GM19023 (cell line): ENCODE measurements around the gene AK1.
"Not testable (repeated sequence)": the region's sequence is repeated elsewhere in the genome, so short reads cannot be mapped to it uniquely, and the experiment has no call there.

Experiments
- ATAC-seq: cut with Tn5 transposase; IDR thresholded peaks from one replicate; pipeline ENCODE4 v1.9.1; 2021; ENCODE audit warnings: mild to moderate bottlenecking, moderate library complexity; ENCODE audit not compliant: unreplicated experiment

The AK1 gene

DNA sequence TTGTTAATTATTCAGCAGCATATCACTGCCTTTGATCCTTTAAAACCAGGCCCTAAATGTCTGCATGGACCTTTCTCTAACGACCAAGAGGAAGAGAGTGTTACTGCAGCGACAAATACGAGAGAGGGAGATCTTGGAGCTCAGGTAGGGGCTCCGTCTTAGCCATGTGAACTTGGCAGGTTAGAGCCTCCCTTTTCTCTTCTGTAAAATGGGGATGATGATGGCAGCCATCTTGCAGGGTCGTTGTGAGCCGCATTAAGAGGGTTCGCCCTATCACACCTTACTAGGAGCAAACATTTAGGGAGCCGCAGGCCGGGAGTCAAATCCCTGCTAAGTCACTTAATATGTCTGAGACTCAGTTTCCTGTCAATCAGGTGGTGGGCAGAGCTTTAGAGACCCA lies 24.6 kb downstream of the AK1 start:
- no peak for ATAC-seq

DNA sequence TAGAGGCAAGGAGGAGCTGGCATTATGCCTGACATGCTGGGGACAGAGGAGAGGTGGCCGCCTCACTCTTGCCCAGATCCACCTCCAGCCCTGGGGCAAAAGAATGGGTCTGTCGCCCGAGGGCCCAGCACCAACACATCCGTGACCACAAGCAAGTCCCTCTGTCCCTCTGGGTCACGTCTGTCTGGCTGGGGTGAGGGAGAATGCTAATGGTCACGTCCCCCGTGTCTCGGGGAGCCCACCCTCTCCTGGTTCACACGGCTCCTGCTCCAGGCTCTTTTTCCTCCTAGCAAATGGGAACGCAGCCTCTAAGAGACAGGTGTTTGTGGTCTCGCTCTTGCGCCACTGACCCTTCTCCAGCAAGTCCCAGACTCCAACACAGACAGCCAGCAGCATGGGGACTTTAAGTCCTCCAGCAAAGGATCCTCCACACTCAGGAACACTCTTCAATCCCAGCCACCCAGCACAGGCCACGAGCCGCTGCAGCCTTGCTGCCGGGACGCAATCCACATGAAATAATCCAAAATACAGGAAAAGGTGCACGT lies 27.1 kb downstream of the AK1 start:
- ATAC-seq: no peak

DNA sequence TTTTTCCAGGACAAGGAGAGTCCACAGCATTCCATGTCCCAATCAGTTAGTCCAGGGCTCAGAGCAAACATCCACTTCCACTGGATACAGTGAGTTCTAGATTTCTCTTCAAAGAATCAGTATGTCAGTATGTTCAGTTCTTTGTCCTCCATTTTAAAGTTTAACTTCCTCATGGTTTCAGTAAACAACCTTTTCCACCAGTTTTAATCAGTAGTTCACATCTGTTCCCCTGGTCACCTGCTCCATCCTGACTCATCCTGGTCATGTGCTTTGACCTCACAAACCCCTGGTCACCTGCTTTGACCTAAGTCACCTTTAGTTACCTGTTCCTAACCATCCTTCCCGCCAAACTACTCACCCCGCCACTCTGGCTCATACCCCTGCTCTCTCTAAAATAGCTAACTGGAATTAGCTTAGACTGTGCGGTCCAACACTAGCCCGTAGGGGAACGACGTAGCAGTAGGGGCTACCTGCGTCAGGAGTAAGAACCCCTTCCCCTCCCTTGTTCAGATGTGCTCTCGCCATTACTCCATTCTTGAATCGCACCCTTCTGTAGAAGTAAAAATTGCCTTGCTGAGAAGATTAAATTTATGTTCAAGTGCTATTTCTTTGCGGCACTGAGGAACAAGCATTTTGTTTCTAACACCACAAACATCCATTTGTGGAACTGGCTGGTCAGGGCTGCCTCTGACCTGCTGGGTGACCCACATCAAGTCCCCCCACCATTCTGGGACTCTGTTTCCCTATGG lies 28.5 kb downstream of the AK1 start:
- no peak for ATAC-seq

DNA sequence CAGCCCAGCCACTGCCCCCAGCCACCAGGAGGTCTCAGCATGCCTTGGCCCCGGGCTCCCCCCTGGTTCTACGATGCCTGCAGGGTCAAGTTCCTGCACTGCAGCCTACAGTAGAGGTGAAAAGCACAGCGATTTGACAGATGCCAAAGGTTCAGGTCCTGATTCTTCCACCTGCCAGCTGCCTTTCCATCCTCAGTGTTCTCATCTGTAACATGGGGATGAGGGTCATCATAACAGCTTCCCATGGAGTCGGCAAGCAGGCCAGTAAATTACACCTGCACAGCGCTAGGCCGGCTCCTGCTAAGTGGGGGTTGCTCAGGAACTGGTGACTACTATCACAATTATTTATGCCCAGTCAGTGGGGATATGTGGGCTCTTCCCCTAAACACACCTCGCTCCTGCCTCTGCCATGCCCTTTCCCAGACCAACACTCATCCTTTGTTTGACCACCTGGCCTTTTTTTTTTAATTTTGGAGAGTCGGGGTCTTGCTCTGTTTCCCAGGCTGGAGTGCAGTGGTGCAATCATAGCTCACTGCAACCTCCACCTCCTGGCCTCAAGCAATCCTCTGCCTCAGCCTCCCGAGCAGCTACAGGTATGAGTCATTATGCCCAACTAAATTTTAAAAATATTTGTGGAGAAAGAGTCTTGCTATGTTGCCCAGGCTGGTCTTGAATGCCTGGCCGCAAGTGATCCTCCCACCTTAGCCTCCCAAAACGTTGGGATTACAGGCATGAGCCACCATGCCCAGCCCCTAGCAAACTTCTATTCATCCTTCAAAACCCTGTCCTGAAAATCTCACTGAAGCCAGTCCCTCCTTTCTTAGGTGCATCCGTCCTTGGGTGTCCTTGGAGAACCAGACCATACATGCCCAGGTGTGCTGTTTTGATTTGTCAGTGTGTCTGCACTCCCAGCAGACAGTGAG lies 29.4 kb downstream of the AK1 start:
- no peak for ATAC-seq

DNA sequence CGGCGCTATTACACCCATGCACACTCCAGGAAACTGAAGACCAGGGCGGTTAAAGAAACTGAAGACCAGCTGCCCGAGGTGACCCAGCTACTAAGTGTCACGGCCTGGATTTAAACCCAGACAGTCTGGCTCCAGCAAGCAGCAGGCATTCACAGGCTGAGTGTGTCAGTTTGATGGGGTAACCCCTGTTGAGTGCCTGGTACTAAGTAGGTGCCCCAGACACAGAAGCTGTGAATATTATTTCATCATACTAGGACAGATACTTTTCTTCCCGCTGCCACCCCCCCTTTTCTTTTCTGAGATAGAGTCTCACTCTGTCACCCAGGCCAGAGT lies 30.3 kb downstream of the AK1 start:
- ATAC-seq: no peak

DNA sequence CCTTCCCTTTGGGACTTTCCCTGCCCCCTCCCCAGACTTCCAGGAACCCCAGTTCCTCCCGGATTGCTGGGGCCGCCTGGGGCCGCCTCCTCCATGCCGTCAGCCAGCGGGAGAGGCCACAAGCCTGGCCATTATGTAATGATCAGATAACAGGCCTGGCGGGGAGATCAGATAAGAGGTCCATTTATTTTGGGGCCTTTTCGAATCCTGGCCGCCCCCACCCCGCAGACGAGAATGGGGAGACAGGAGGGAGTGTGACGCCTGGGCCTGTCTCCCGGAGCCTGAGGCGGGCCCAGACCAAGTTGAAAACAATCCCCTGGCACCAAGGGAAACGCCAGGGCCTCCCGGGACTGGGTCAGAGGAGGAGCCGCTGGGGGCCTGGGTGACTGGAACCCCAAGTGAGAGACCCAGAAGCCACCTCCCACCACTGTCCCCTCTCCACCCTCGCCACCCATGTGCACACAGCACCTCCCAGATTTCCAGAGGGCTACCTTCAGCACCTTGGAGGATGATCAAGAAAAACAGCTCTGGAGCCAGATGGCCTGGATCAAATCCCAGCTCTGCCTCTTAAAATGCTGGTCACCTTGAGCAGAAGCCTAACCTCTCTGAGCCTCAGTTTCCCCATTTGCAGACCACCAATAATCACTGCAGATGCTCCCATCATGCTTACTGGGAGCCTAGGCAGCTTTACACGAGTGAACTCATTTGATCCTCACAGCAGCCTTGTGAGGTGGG lies 30.9 kb downstream of the AK1 start:
- ATAC-seq: no peak

DNA sequence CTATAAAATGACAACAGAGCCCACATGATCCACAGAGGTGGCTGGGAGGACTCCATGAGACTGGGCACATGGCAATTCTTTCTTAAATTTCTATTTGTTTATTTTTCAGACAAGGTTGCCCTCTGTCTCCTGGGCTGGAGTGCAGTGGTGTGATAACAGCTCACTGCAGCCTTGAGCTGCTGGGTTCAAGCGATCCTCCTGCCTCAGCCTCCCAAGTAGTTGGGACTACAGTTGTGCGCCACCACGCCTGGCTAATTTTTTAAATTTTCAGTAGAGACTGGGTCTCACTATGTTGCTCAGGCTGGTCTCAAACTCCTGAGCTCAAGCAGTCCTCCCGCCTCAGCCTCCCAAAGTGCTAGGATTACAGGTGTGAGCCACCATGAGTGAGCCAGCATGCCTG lies 31.9 kb downstream of the AK1 start:
- not testable (repeated sequence) for ATAC-seq

DNA sequence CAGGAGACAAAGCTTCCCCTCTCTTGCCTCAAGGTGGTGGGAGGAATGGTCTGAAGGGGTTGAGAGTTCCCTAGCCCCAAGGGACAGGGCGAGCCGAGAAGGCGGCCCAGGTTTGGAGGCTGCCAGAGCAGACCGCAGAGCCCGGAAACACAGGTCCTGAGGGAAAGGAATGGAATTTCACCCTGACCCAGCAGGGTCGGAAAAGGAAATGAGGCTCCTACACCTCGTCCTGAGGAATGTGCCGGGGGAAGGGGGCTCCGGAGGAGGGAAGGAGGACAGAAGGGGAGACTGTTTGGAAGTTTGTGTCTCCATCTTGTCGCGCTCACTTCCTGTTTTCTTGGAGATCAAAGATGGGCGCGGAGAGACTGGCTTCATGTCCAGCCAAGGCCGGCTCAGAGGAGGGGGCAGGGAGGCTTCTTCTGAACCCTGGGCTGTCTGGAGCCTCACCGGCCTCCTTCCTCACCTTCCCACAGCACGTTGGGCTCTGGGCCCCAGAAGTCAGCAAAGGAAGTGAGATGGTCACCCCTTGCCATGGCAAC lies 32.6 kb downstream of the AK1 start:
- ATAC-seq: no peak

DNA sequence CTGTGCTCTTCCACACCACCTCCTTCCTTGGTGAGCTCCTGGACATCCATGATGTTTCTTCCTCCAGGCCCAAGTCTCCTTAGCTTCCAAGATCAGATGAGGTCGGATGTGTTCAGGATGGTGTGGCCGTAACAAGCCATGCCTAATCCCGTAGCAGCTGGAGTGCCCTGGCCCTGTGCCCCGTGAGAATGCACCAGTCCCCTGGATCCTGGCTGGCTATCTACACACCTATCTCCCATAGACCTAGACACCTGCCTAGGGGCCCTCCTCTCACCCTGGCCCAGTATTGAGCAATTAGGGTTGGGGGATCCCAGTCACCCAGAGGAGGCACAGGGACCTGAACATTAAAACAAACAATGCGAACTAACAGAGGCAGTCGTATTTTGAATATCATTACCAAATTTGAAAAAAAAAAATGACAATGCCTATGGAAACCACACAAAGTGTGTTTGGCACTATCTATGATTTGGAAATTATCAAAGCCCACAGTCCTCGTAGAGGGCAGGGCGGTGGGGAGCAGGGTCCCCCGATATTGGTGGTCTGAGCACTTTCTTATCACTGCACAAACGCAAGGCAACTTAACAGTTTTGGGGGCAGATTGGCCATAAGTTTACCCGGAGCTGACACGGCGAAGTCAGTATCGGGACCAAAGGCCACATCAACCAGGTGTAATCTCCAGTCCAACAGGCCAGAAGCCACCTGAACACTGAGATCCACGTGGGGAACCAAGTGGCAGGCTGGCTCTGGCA lies 36.2 kb downstream of the AK1 start:
- no peak for ATAC-seq

DNA sequence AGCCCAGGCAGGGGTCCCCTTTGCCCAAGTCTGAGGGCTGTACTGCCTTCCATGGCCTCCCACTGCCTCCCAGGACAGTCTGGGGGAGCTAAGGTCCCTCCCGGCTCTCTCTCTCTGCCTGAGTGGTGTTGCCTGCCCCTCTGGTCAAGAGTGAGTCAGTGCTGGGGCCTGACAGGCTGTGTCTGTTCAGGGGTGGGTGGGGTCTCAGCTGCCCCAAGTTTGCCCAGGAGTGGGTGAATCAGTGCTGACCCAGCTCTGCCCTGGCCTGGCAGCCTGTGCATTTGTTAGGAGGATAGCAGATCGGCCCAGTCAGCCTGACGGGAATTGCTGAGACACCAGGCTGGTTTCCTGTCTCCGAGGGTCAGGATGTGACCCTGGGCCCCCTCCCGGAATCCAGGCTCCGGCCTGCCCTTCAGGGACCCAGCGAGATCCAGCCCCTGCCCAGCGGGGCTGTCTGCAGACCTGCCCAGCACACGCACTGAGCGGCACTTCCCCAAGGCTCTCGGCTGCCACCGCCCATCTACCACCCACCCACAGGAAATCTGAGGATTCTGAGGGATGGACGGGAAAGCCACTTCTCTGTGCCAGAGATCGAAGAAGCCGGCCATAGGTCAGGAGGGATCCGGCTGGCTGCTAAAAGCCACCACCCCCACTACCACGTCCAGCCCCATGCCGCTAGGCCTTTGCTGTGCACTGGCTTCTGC lies 38.9 kb downstream of the AK1 start:
- ATAC-seq: no peak

DNA sequence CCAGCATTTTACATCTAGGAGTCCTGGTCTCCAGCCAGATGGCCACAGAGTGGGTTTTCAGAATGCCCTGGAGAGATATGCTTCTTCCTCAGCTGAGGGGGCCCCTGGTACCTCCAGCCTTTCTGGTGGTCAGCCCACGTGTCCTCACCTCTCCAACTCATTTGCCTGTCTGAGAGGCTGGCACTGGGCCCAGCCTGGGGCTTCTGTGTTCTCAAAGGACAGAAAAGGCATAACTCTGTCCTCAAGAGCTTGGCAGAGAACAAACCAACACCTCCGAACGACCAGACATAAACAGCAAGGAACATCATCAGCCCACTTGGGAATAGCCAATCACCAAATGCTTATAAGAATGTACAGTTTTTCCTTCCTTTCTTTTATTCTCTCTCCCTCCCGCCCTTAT lies 40.1 kb downstream of the AK1 start:
- no peak for ATAC-seq

DNA sequence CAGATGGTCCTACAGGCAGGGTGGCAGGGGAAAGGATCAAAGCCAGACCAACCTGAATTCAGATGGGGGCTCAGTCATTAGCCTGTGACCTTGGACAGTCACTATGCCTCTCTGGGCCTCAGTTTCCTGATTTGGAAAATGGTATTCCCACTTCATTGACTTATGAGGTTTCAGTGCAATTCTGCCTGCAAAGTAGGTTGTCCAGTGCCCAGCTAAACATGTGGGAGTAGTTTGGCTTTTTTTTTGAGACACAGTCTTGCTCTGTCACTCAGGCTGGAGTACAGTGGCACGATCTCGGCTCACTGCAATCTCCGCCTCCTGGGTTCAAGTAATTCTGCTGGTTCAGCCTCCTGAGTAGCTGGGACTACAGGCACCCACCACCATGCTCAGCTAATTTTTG lies 40.9 kb downstream of the AK1 start:
- not testable (repeated sequence) for ATAC-seq

DNA sequence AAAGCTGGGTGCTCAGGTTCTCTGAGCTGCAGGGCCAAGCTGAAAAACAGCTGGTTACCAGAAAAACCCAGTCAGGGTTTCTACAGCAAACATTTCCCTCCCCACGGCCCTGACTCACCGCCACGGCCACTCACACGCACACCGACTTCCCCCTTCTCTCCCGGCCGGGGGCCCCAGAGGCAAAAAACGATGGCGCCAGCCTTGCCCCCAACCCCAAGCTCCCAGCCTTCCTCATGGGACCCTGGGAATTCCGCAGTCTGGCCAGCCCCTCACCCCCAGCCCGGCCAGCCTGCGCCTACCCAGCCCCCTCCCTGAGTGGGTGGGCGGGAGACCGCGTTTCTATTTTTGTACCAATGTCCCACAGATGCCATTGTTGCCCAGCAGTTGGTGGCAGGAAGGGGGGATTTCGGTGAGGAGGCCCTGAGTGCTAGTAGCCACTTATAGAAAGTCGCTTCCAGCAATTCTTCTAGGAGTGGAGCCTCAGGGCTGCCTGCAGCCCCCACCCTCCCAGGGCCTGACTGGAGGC lies 41.4 kb downstream of the AK1 start:
- no peak for ATAC-seq

DNA sequence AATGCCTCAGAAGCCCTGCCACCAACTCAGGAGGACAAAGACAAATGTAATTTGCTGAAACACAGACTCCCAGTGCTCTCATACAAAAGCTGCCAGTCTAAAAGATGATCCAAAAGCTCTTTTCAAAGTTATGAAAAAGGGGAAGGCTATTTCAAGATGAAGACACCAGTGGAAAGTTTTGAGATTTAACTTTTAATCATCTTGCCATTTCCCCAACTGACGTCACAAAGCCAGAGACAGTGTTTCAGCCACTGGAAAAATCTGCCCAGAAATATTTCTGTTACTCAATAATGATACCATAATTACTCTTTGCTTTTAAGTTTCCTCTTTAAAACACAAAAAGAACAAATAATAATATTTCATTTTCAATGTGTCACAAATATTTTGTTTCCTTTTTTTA lies 43.9 kb downstream of the AK1 start:
- no peak for ATAC-seq

DNA sequence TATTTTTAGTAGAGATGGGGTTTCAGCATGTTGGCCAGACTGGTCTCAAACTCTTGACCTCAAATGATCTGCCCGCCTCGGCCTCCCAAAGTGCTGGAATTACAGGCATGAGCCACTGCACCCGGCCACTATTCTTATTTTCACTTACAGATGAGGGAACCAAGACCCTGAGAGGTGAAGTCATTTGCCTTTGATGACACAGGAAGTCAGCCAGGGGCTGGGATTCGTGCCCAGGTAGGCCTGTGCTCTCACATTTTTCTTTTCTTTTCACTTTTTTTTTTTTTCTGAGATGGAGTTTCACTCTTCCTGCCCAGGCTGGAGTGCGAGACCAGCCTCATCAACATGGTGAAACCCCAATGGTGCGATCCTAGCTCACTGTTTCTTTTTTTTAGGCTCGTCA lies 45.2 kb downstream of the AK1 start:
- no peak for ATAC-seq

DNA sequence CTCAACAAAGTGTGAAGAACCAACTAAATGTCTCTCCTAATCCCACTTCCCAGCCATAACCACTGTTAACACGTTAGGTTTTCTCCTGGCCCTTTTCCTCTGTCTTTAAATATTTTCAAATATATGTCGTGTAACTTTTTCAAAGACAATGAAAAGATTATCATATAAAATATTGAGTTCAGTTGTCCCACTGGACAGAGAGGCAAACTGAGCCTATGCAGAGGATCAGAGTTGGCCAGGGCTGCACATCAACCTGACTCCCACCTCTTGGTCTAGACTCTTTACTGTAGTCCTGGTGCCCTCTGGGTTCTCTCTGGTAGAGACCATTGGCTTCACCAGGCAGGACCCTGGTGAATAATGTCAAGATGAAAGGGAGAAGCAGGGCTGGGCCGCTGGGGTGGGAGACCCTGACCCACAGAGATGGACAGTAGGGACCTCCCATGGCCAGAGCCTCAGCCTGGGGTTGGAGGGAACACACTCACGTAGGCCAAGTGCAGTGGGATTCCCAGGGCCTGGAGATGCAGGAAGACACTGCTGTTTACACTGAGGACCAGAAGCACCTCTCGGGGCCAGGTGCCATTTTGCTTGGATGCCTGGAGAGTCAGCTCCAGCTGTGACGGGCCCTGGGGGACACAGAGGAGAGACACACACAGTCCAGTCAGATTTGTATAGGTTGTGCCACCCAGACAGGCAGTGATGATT lies 48.1 kb downstream of the AK1 start:
- no peak for ATAC-seq

DNA sequence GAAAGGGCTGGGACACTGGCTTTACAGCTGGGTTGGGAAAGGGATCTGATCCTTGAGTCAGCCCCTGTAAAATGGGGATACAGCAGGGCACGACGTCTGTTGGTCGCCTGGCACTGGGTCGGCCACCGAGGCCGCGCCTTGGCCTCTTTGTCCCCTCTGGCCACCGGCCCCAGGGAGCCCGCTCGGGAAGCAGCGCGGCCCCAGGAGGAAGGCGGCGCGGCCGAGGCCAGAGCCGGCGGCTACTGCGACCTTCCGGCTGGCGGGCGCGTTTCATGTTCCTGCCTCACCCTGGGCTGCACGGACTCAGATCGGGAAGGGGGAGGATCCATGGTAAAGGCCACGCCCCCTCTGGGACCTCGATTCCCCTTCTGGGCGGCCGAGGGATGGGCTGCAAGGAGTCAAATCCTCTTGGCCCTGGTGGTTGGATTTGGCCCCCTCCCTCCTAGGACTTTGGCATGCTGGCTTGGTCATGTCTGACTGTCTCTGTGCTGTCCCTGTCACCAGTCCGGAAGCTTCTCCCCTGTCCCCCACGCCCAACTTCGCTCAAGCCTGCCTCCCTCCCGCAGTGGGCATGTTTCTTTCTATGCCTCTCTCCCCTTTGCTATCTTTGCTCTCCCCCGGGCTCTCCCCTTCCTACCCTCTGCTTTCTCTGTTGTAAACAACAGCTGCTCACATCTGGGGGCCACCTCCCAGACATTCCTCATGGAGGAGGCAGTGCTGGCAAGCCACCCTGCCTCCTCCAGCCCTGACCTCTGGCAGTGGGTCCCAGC lies 49.0 kb downstream of the AK1 start:
- ATAC-seq: no peak

DNA sequence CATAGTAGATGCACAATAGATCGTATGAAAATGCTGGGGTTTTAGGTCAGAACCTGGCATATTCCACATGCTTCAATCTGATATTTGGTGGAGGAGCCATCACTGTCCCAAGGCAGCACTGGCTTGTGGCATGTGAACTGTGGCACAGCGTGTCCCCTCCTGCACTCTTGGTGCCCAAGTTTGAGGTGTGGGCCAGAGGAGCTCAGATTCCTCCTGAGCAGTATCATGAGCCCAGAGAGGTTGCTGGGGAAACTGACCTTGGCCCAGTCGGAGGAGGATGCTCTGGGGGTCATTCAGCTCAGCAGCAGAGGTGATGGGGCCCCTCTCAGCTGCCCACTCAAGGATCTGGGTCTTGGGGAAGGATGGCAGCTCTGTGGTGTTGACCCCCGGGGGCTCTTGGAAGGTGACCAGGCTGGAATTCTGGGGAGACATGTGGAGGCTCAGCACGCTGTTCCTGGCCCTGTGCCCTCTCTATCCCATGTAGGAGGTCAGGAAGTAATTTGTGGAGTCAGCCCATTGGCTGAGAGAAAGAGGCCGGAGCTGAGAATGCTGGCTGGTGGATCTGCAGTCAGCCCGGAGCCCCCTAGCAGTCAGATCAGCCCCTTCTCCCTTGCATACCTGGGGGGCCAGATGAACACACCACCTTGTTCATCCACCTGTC lies 51.1 kb downstream of the AK1 start:
- no peak for ATAC-seq
